Mesenchymal stem cell (in vitro differentiated cells and primary cell): ENCODE data around the gene COL15A1.
A peak's percentile ranks its signal among the peaks of the same experiment; 100 is the strongest.

Experiments used
- DNase-seq: peaks from one replicate; pipeline ENCODE4 v3.0.0-alpha.2; 2013
- H2AFZ ChIP-seq: one replicate; pipeline ENCODE4 v1.6.1; 2013; ENCODE audit warnings: low read depth, mild to moderate bottlenecking, control low read depth, inconsistent platforms, low read length, moderate library complexity
- H2AK5ac ChIP-seq: 2 replicates; pipeline ENCODE4 v1.6.1; 2013; ENCODE audit warnings: low read length, moderate library complexity, mild to moderate bottlenecking, inconsistent platforms; ENCODE audit not compliant: severe bottlenecking
- H2BK120ac ChIP-seq: one replicate; pipeline ENCODE4 v1.6.1; 2013; ENCODE audit warnings: low read depth, mild to moderate bottlenecking, inconsistent platforms, low read length, moderate library complexity
- H2BK12ac ChIP-seq, 2 experiments: one replicate each; pipeline ENCODE4 v1.6.1; 2013; ENCODE audit warnings: inconsistent platforms in 2 of 2, low read length in 2 of 2, mild to moderate bottlenecking in 2 of 2, moderate library complexity in 2 of 2, control low read depth in 1 of 2
- H2BK15ac ChIP-seq: one replicate; pipeline ENCODE4 v1.6.1; 2013; ENCODE audit warnings: mild to moderate bottlenecking, low read depth, inconsistent platforms; ENCODE audit not compliant: poor library complexity, severe bottlenecking
- H2BK5ac ChIP-seq: 2 replicates; pipeline ENCODE4 v1.6.1; 2013; ENCODE audit warnings: low read depth, mild to moderate bottlenecking, low read length, control low read depth, inconsistent platforms; ENCODE audit not compliant: poor library complexity, severe bottlenecking
- H3K14ac ChIP-seq, 2 experiments: one replicate each; pipeline ENCODE4 v1.6.1; 2013; ENCODE audit warnings: inconsistent platforms in 2 of 2, low read length in 2 of 2, control low read depth in 1 of 2, mild to moderate bottlenecking in 1 of 2, moderate library complexity in 1 of 2
- H3K18ac ChIP-seq, 2 experiments: one replicate each; pipeline ENCODE4 v1.6.1; 2013; ENCODE audit warnings: inconsistent platforms in 2 of 2, low read length in 2 of 2, control low read depth in 1 of 2, low read depth in 1 of 2, mild to moderate bottlenecking in 1 of 2
- H3K23ac ChIP-seq, 2 experiments: one replicate each; pipeline ENCODE4 v1.6.1; 2013; ENCODE audit warnings: inconsistent platforms in 2 of 2, low read length in 2 of 2, mild to moderate bottlenecking in 2 of 2, moderate library complexity in 2 of 2, control low read depth in 1 of 2
- H3K27ac ChIP-seq: 2 replicates; pipeline ENCODE4 v1.5.1; 2013; ENCODE audit warnings: mild to moderate bottlenecking, moderate library complexity, low read length, control low read depth, inconsistent platforms; ENCODE audit not compliant: poor library complexity, severe bottlenecking
- H3K27me3 ChIP-seq, 2 experiments: 2 replicates each; pipeline versions ENCODE4 v1.6.1 to v1.7.0; 2013; ENCODE audit warnings: low read length in 2 of 2, mild to moderate bottlenecking in 2 of 2, moderate library complexity in 2 of 2, control low read depth in 1 of 2, inconsistent platforms in 1 of 2; ENCODE audit not compliant: control insufficient read depth in 1 of 2, insufficient read depth in 1 of 2
- H3K36me3 ChIP-seq, 2 experiments: 2 replicates each; pipeline versions ENCODE4 v1.6.1 to v1.7.0; 2013; ENCODE audit warnings: low read length in 2 of 2, control low read depth in 1 of 2, inconsistent platforms in 1 of 2, low read depth in 1 of 2, mild to moderate bottlenecking in 1 of 2; ENCODE audit not compliant: insufficient read depth in 2 of 2, control insufficient read depth in 1 of 2
- H3K4ac ChIP-seq, 2 experiments: one replicate each; pipeline ENCODE4 v1.6.1; 2013; ENCODE audit warnings: inconsistent platforms in 2 of 2, low read length in 2 of 2, mild to moderate bottlenecking in 2 of 2, moderate library complexity in 2 of 2, control low read depth in 1 of 2, low read depth in 1 of 2
- H3K4me1 ChIP-seq: 2 replicates; pipeline ENCODE4 v1.6.1; 2013; ENCODE audit warnings: low read depth, low read length, control low read depth; ENCODE audit not compliant: control insufficient read depth, insufficient read depth
- H3K4me2 ChIP-seq: 2 replicates; pipeline ENCODE4 v1.6.1; 2013; ENCODE audit warnings: low read length, mild to moderate bottlenecking, inconsistent platforms; ENCODE audit not compliant: poor library complexity, severe bottlenecking
- H3K4me3 ChIP-seq, 2 experiments: 2 replicates each; pipeline versions ENCODE4 v1.5.1 to v1.7.0; 2013; ENCODE audit warnings: low read length in 2 of 2, mild to moderate bottlenecking in 2 of 2, control low read depth in 1 of 2, low read depth in 1 of 2; ENCODE audit not compliant: insufficient read depth in 1 of 2
- H3K79me1 ChIP-seq: replicated peaks from 2 replicates; pipeline ENCODE4 v1.6.1; 2013; ENCODE audit warnings: mild to moderate bottlenecking, control low read depth, low read length, inconsistent platforms; ENCODE audit not compliant: poor library complexity, severe bottlenecking
- H3K9ac ChIP-seq: 2 replicates; pipeline ENCODE4 v1.7.0; 2013; ENCODE audit warnings: mild to moderate bottlenecking, low read length, moderate library complexity
- H3K9me3 ChIP-seq: 2 replicates; pipeline ENCODE4 v1.7.0; 2013; ENCODE audit warnings: mild to moderate bottlenecking, low read length; ENCODE audit not compliant: control insufficient read depth
- H4K8ac ChIP-seq: one replicate; pipeline ENCODE4 v1.6.1; 2013; ENCODE audit warnings: inconsistent platforms, mild to moderate bottlenecking, low read length, moderate library complexity
- H4K91ac ChIP-seq: one replicate; pipeline ENCODE4 v1.6.1; 2013; ENCODE audit warnings: mild to moderate bottlenecking, low read length, inconsistent platforms
- WGBS: methylation state at CpG from one replicate; pipeline ENCODE4 v1.1.7; 2013; ENCODE audit warnings: mixed read lengths; 5-methylcytosine and 5-hydroxymethylcytosine counted together

Gene COL15A1

GRCh38 chr9:98942906-98943681 is 613 bp upstream of the COL15A1 start:
- no peak overlapping the region for H3K27ac ChIP-seq
- no peak overlapping the region for H3K14ac ChIP-seq
- H2BK120ac ChIP-seq = no peak overlapping the region
- H4K91ac ChIP-seq = no peak overlapping the region
- peak overlapping the region; percentile 47 for H2AFZ ChIP-seq
- no peaks in the 10 kb centered on the region for H3K79me1 ChIP-seq
- H3K9ac ChIP-seq = peak overlapping the region; percentile 48
- peaks cover 74 to 87% of the 10 kb centered on the region in 2 experiments for H3K27me3 ChIP-seq
- no peak overlapping the region for H2AK5ac ChIP-seq
- H3K4ac ChIP-seq = no peak overlapping the region
- WGBS = 58% methylated on average over 15 of the region's 15 CpGs
- H3K36me3 ChIP-seq = no peaks in the 10 kb centered on the region
- H3K4me2 ChIP-seq = peak overlapping the region; percentile 70
- DNase-seq = peak; percentile 14
- H3K18ac ChIP-seq = peak overlapping the region in 1 of 2 experiments; percentile 15
- H3K4me1 ChIP-seq = peaks cover 13% of the 10 kb centered on the region
- H2BK12ac ChIP-seq = no peak overlapping the region
- H3K9me3 ChIP-seq = no peaks in the 10 kb centered on the region
- no peak overlapping the region for H4K8ac ChIP-seq
- no peak overlapping the region for H2BK5ac ChIP-seq
- H3K4me3 ChIP-seq = peak overlapping the region in 1 of 2 experiments; percentile 85
- H2BK15ac ChIP-seq = no peak overlapping the region
- no peak overlapping the region for H3K23ac ChIP-seq

- H2BK120ac ChIP-seq = no peak overlapping the region
- peaks cover 64 to 81% of the 10 kb centered on the region in 2 experiments for H3K27me3 ChIP-seq
- no peak overlapping the region for H4K8ac ChIP-seq
- H3K23ac ChIP-seq = peak overlapping the region in 1 of 2 experiments; percentile 75
- no peak overlapping the region for H2AFZ ChIP-seq
- peak overlapping the region in 1 of 2 experiments; percentile 61 for H3K14ac ChIP-seq
- peak overlapping the region; percentile 70 for H4K91ac ChIP-seq
- H3K9me3 ChIP-seq = no peaks in the 10 kb centered on the region
- peak; percentile 41 for DNase-seq
- no peak overlapping the region for H2AK5ac ChIP-seq
- peak overlapping the region in 1 of 2 experiments; percentile 54 for H3K18ac ChIP-seq
- H3K27ac ChIP-seq = no peak overlapping the region
- peak overlapping the region; percentile 70 for H3K4me2 ChIP-seq
- peak overlapping the region; percentile 70 for H3K9ac ChIP-seq
- peaks cover 13% of the 10 kb centered on the region for H3K4me1 ChIP-seq
- no peaks in the 10 kb centered on the region for H3K79me1 ChIP-seq
- H2BK12ac ChIP-seq = no peak overlapping the region
- no peak overlapping the region for H2BK5ac ChIP-seq
- H3K36me3 ChIP-seq = no peaks in the 10 kb centered on the region
- H3K4me3 ChIP-seq = peak overlapping the region; percentile 52 to 85
- no peak overlapping the region for H3K4ac ChIP-seq
- no peak overlapping the region for H2BK15ac ChIP-seq
- WGBS = 3% methylated on average over 46 of the region's 46 CpGs
These were observed 488 bp downstream of the COL15A1 start for GRCh38 chr9:98944057-98944733.

GRCh38 chr9:98944734-98945074 is 997 bp downstream of the COL15A1 start:
- Histone ChIP-seq H2BK5ac (no peak overlapping the region), H3K9ac (peak overlapping the region; percentile 70), H3K23ac (no peak overlapping the region), H3K18ac (no peak overlapping the region), H2BK120ac (no peak overlapping the region), H3K36me3 (no peaks in the 10 kb centered on the region), H3K27ac (no peak overlapping the region), H2BK15ac (no peak overlapping the region), H3K27me3 (peaks cover 60 to 76% of the 10 kb centered on the region in 2 experiments), H3K4me1 (peaks cover 13% of the 10 kb centered on the region), H3K79me1 (no peaks in the 10 kb centered on the region), H2AFZ (no peak overlapping the region), H3K4me2 (peak overlapping the region; percentile 70), H4K91ac (no peak overlapping the region), H3K14ac (no peak overlapping the region), H4K8ac (no peak overlapping the region), H2AK5ac (no peak overlapping the region), H3K4ac (no peak overlapping the region), H3K4me3 (peak overlapping the region in 1 of 2 experiments; percentile 85), H3K9me3 (no peaks in the 10 kb centered on the region), H2BK12ac (no peak overlapping the region)
- 51% methylated on average over 7 of the region's 9 CpGs for WGBS
- DNase-seq = no peak

GRCh38 chr9:98949565-98949964 is 5.9 kb downstream of the COL15A1 start:
- Histone ChIP-seq H3K27me3 (peaks cover 24 to 36% of the 10 kb centered on the region in 2 experiments), H3K18ac (no peak overlapping the region), H3K27ac (no peak overlapping the region), H3K4me1 (peaks cover 2% of the 10 kb centered on the region), H3K14ac (no peak overlapping the region), H4K8ac (no peak overlapping the region), H2BK12ac (no peak overlapping the region), H2BK5ac (no peak overlapping the region), H2BK15ac (no peak overlapping the region), H2BK120ac (no peak overlapping the region), H3K9ac (no peak overlapping the region), H3K36me3 (no peaks in the 10 kb centered on the region), H3K4me2 (no peak overlapping the region), H3K23ac (no peak overlapping the region), H2AFZ (no peak overlapping the region), H3K9me3 (no peaks in the 10 kb centered on the region), H3K79me1 (no peaks in the 10 kb centered on the region), H4K91ac (no peak overlapping the region), H3K4me3 (no peak overlapping the region), H2AK5ac (no peak overlapping the region), H3K4ac (no peak overlapping the region)
- no peak for DNase-seq
